ENCODE data around the gene CRELD1. TPM values are rescaled to one million over a fixed set of nuclear protein-coding genes. Genes with fewer than 3 reads are reported as not detected.
A peak's percentile ranks its signal among the peaks of the same experiment; 100 is the strongest.

CRELD1 gene
- total and polyA plus RNA-seq, 4 donors = 12.6 to 31.1 (median 25.0) TPM

DNA sequence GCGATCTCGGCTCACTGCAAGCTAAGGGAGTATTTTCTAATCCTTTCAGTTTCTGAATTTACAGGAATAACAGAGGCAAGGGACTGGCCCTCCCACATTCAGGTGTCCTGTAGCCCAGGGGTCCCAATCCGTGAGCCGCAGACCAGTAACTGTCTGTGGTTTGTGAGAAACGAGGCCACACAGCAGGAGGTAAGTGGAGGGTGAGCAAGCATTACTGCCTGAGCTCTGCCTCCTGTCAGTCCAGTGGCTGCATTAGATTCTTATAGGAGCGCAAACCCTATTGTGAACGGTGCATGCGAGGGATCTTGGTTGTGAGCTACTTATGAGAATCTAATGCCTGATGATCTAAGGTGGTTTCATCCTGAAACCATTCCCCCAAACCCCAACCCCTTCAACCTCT is 21.8 kb upstream of the CRELD1 start:
- no peak overlapping the region for H3K4me3 ChIP-seq (ENCODE audit: low read depth in 1 of 3, low read length in 3 of 3)
- peaks cover 23 to 89% (median 70%) of the 10 kb centered on the region in 4 donors for H3K4me1 ChIP-seq (ENCODE audit: control insufficient read depth in 4 of 4, insufficient read depth in 4 of 4, low read length in 3 of 4)
- H3K9ac ChIP-seq (ENCODE audit: low read depth in 1 of 2, low read length in 2 of 2) = no peak overlapping the region
- H3K9me3 ChIP-seq (ENCODE audit: control insufficient read depth in 4 of 4, low read length in 3 of 4) = no peaks in the 10 kb centered on the region
- no peaks in the 10 kb centered on the region for H3K36me3 ChIP-seq (ENCODE audit: control insufficient read depth in 4 of 4, insufficient read depth in 3 of 4, low read depth in 1 of 4, low read length in 3 of 4)
- WGBS = 79% methylated on average over 8 of the region's 8 CpGs
- no peaks in the 10 kb centered on the region for H3K27me3 ChIP-seq (ENCODE audit: control insufficient read depth in 4 of 4, insufficient read depth in 4 of 4, low read length in 3 of 4)
- peak overlapping the region in 1 of 2 donors; percentile 49 for H3K27ac ChIP-seq (ENCODE audit: low read depth in 1 of 2, low read length in 2 of 2)
- DNase-seq (ENCODE audit: low spot score) = no peak
- TF ChIP-seq, protein P1, sequence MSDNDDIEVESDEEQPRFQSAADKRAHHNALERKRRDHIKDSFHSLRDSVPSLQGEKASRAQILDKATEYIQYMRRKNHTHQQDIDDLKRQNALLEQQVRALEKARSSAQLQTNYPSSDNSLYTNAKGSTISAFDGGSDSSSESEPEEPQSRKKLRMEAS (IDR thresholded peaks at IDR 0.05) = no peak
- TF ChIP-seq FOXA1 (IDR thresholded peaks at IDR 0.05) = no peak
- TF ChIP-seq TAF1 (conservative IDR thresholded peaks at IDR 0.05) = no peak
- no peak for TF ChIP-seq RXRA (IDR thresholded peaks at IDR 0.05)

DNA sequence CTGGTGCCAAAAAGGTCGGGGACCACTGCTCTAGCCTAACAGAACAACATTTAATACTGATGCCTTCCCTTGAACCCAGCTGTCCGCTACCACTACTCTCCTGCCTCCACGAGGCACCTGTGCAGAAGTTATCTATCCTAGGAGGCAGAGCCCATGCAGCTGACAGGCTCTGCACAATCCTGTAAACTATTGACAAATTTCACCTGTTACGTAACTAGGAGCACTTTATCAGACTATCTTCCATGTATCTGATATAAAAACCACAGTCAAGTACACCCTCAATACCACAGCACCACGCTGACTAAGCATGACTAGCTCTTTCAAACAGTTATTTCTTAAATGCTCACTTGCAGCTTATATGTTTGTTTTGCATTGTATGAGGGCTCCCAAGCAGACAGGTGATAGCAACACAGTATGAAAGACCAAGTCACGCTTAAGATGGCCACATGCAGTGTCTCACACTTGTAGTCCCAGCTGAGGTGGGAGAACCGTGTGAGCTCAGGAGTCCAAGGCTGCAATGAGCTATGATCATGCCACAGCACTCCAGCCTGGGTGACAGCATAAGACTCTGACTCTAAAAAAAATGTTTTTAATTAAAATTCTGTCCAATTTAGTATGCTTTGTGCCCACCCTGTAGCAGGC is 21.2 kb upstream of the CRELD1 start:
- Histone ChIP-seq H3K9me3 (ENCODE audit: control insufficient read depth in 4 of 4, low read length in 3 of 4) (no peaks in the 10 kb centered on the region), H3K36me3 (ENCODE audit: control insufficient read depth in 4 of 4, insufficient read depth in 3 of 4, low read depth in 1 of 4, low read length in 3 of 4) (no peaks in the 10 kb centered on the region), H3K27ac (ENCODE audit: low read depth in 1 of 2, low read length in 2 of 2) (peak overlapping the region; percentile 42 to 49), H3K27me3 (ENCODE audit: control insufficient read depth in 4 of 4, insufficient read depth in 4 of 4, low read length in 3 of 4) (no peaks in the 10 kb centered on the region), H3K9ac (ENCODE audit: low read depth in 1 of 2, low read length in 2 of 2) (no peak overlapping the region), H3K4me3 (ENCODE audit: low read depth in 1 of 3, low read length in 3 of 3) (no peak overlapping the region), H3K4me1 (ENCODE audit: control insufficient read depth in 4 of 4, insufficient read depth in 4 of 4, low read length in 3 of 4) (peaks cover 23 to 95% (median 72%) of the 10 kb centered on the region in 4 donors)
- no peak for DNase-seq (ENCODE audit: low spot score)
- TF ChIP-seq, protein P1 (IDR thresholded peaks at IDR 0.05) = peak; percentile 61
- TF ChIP-seq REST (IDR thresholded peaks at IDR 0.05) (peak; percentile 49), HNF4G (IDR thresholded peaks at IDR 0.05) (no peak), NR2F2 (IDR thresholded peaks at IDR 0.05) (no peak), SP1 (IDR thresholded peaks at IDR 0.05) (peak; percentile 46), EGR1 (IDR thresholded peaks at IDR 0.05; ENCODE audit: low read depth in 2 of 2) (no peak), FOXA2 (IDR thresholded peaks at IDR 0.05) (peak; percentile 52), JUND (IDR thresholded peaks at IDR 0.05) (peak in 1 of 2 donors; percentile 57), GABPA (IDR thresholded peaks at IDR 0.05 in 1 of 2, conservative IDR thresholded peaks at IDR 0.05 in 1 of 2) (no peak), HNF4A (conservative IDR thresholded peaks at IDR 0.05) (peak; percentile 46 to 78), TAF1 (conservative IDR thresholded peaks at IDR 0.05) (no peak), ZBTB33 (IDR thresholded peaks at IDR 0.05) (peak; percentile 73), YY1 (IDR thresholded peaks at IDR 0.05) (peak; percentile 71), FOXA1 (IDR thresholded peaks at IDR 0.05) (no peak), RAD21 (IDR thresholded peaks at IDR 0.05) (peak; percentile 33 to 34), CTCF (IDR thresholded peaks at IDR 0.05; ENCODE audit: low read depth, low read length, missing input control) (no peak), RXRA (IDR thresholded peaks at IDR 0.05) (peak; percentile 49 to 88)
- TF ChIP-seq, protein P2, sequence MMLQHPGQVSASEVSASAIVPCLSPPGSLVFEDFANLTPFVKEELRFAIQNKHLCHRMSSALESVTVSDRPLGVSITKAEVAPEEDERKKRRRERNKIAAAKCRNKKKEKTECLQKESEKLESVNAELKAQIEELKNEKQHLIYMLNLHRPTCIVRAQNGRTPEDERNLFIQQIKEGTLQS (IDR thresholded peaks at IDR 0.05) = no peak
- 33% methylated on average over 7 of the region's 7 CpGs for WGBS

All from liver (tissue), 9 donors.